ENCODE measurements around the gene OSBPL1A. TPM values are rescaled to one million over a fixed set of nuclear protein-coding genes. Genes with fewer than 3 reads are reported as not detected.
"Not testable (repeated sequence)": the region's sequence is repeated elsewhere in the genome, so short reads cannot be mapped to it uniquely, and the experiment has no call there.

OSBPL1A gene
- total and polyA plus RNA-seq, 2 of the 8 experiments (the other 6 are each of a cell fraction or from before 2014, with no cell fraction given): 53.2 to 74.9 TPM

- H3K14ac ChIP-seq (ENCODE audit: insufficient read length); H4K5ac ChIP-seq (ENCODE audit: insufficient read length, low read depth, low read length); H3K9ac ChIP-seq (replicated peaks in 1 of 4; ENCODE audit: extremely low read depth in 1 of 4, low read depth in 3 of 4, low read length in 3 of 4); H3K4ac ChIP-seq (replicated peaks; ENCODE audit: insufficient read length, low read depth, low read length); H2BK5ac ChIP-seq (ENCODE audit: low read depth, low read length); H3K18ac ChIP-seq (ENCODE audit: extremely low read depth, low read length); H4K20me1 ChIP-seq (replicated peaks in 1 of 2; ENCODE audit: control insufficient read depth in 1 of 2, insufficient read depth in 2 of 2, low read length in 2 of 2); H2BK20ac ChIP-seq (ENCODE audit: low read length); FAIRE-seq; H3K4me3 ChIP-seq (ENCODE audit: extremely low read depth in 1 of 4, insufficient read depth in 2 of 4, low read depth in 3 of 4, low read length in 4 of 4); H2BK15ac ChIP-seq (ENCODE audit: low read length); H4K91ac ChIP-seq (replicated peaks; ENCODE audit: insufficient read length, low read length); H3K79me1 ChIP-seq (ENCODE audit: low read depth, low read length); H3K4me2 ChIP-seq (ENCODE audit: insufficient read depth in 1 of 2, low read depth in 2 of 2, low read length in 2 of 2); H3K9me3 ChIP-seq (ENCODE audit: insufficient read depth in 2 of 2, low read depth in 1 of 2, low read length in 1 of 2); H3K56ac ChIP-seq (replicated peaks; ENCODE audit: insufficient read length, low read depth, low read length); H4K8ac ChIP-seq (ENCODE audit: extremely low read depth, insufficient read depth, low read length); H3K23ac ChIP-seq (ENCODE audit: insufficient read length); H2AFZ ChIP-seq (ENCODE audit: low read length); H3K27me3 ChIP-seq (replicated peaks in 1 of 4; ENCODE audit: control insufficient read depth in 3 of 4, extremely low read depth in 1 of 4, insufficient read depth in 3 of 4, low read length in 3 of 4); H3K79me2 ChIP-seq (ENCODE audit: control insufficient read depth in 1 of 2, insufficient read depth in 2 of 2, low read length in 2 of 2); H3K4me1 ChIP-seq (replicated peaks in 1 of 4; ENCODE audit: control insufficient read depth in 3 of 4, insufficient read depth in 4 of 4, low read length in 3 of 4); DNase-seq (ENCODE audit: low read depth in 1 of 2, low spot score in 2 of 2); H3K27ac ChIP-seq (ENCODE audit: low read depth, low read length); H2BK12ac ChIP-seq (ENCODE audit: low read depth, low read length); H2BK120ac ChIP-seq (replicated peaks; ENCODE audit: low read depth, low read length); H3K23me2 ChIP-seq (ENCODE audit: low read depth, low read length); H2AK5ac ChIP-seq (ENCODE audit: low read depth, low read length): not testable (repeated sequence)
- CTCF ChIA-PET (ENCODE audit: partially characterized antibody): interaction anchor here (1.3 kb wide), 1 partner anchor 230 kb away, joined by 3 read pairs; no protein-coding TSS in a partner anchor
- POLR2A ChIA-PET (ENCODE audit: partially characterized antibody): interaction anchor here (1.1 to 4.7 kb wide), 3 partner anchors 8 to 11 kb away, joined by 3 to 30 read pairs (median 3); partner anchors contain the start of gene CABYR
- peaks cover 0 to 16% (median 5%) of the 10 kb centered on the region in 4 experiments; a peak in 3 of 8 replicates for H3K36me3 ChIP-seq (ENCODE audit: control insufficient read depth in 2 of 4, insufficient read depth in 4 of 4, low read length in 3 of 4)
- WGBS, 2 experiments (ENCODE audit: extremely low coverage in 1 of 2, insufficient coverage in 1 of 2, insufficient read length in 1 of 2, insufficient replicate concordance in 2 of 2, low coverage in 1 of 2, low lambda C conversion rate in 2 of 2, missing lambda C conversion rate in 1 of 2): 98% methylated on average over 22 of the region's 28 CpGs; no CpG with 5 or more reads in 1 of the 2 experiments
These were observed 248.0 kb downstream of the OSBPL1A start for GRCh38 chr18:24149591-24149990.
